ENCODE measurements around the gene FZD7. TPM values are rescaled to one million over a fixed set of nuclear protein-coding genes. Genes with fewer than 3 reads are reported as not detected.

FZD7 gene
- total and polyA plus RNA-seq, 7 experiments from 2014 or later = 0.17 to 0.99 (median 0.40) TPM; not detected in 1

DNA sequence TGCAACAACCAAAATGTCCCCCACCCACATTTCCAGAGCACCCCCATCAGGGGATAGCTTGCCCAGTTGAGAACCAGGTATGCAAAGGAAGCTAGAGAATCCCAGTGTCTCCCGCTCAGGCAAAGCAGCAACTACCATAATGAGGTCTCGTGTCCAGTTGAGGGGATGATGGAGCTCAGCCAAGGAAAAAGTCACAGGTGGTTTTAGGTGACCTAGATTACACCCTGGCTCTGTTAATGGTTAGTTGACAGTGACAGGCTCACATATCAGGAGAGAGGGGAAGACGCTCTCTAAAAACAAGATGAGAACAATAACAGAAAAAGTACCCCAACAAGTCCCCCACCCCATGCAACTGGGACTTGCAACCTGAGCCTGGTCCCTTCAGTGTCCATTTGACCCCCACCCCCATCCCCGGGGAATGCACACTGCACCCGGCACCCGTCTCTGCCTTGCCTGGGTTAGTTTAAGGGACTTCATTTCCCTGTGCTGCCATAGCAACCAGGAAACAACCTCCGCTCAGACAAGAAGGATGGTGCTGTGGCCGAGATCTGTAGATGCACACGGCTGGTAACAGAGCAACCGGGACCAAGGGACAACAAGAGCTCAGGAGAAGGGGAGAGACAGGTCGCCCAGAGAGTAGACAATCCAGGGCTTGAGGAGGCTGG lies 39.2 kb downstream of the FZD7 start, which contains the start of gene KIAA2012:
TSS of gene KIAA2012 (plus strand) at position 519 of the 665 bp plus-strand sequence. CDS start 373 bp downstream, outside the sequence.
- H3K4me3 ChIP-seq (ENCODE audit: low read length) = no peak within 1 kb of the TSS
- H3K27me3 ChIP-seq (ENCODE audit: control insufficient read depth in 2 of 2, insufficient read depth in 2 of 2, low read length in 2 of 2) = no peaks in the 10 kb centered on the region
- no peaks in the 10 kb centered on the region for H3K4me1 ChIP-seq (ENCODE audit: control insufficient read depth in 2 of 2, insufficient read depth in 2 of 2, low read length in 2 of 2)
- H3K27ac ChIP-seq (ENCODE audit: low read depth, low read length) = no peak within 1 kb of the TSS
- DNase-seq (no peak), ATAC-seq (no peak)
- H3K27me3 Mint-ChIP-seq = peaks cover 0 to 10% (median 8%) of the 10 kb centered on the region in 5 donors
- ChIA-PET CTCF (no interaction called here), POLR2A (no interaction called here)
- H3K9me3 Mint-ChIP-seq = peaks cover 0 to 2% (median 0%) of the 10 kb centered on the region in 11 donors
- H3K4me1 Mint-ChIP-seq = no peaks in the 10 kb centered on the region
- no peaks in the 10 kb centered on the region for H3K36me3 Mint-ChIP-seq
- intact Hi-C loops (cut with micrococcal nuclease) = no loop called here
- no peaks in the 10 kb centered on the region for H3K9me3 ChIP-seq (ENCODE audit: control insufficient read depth in 2 of 3, low read length in 3 of 3)
- H3K36me3 ChIP-seq (ENCODE audit: control insufficient read depth in 2 of 3, insufficient read depth in 3 of 3, low read length in 3 of 3) = no peaks in the 10 kb centered on the region
- no peak within 1 kb of the TSS for H3K4me3 Mint-ChIP-seq
- H3K27ac Mint-ChIP-seq = no peak within 1 kb of the TSS

DNA sequence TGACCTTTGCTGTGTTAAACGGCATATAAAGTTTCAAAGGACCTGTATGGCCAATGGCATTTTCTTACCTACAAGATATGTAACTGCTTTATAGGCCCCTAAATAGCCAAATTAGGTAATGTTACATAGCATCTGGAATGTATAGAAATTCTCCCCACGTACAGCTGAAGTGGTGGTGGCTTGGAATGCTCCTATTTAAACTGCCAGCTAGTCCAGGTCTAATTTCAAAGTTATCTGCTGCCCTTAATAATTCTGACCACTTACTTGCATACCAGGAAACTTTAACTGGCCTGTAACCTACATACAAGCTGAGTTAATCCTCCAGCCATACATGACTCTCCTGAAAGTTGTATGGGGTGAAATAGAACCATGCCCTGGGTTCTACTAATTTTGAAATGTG lies 40.7 kb downstream of the FZD7 start:
- H3K4me1 Mint-ChIP-seq = no peaks in the 10 kb centered on the region
- no peaks in the 10 kb centered on the region for H3K36me3 Mint-ChIP-seq
- no peak overlapping the region for H3K27ac ChIP-seq (ENCODE audit: low read depth, low read length)
- ChIA-PET CTCF (no interaction called here), POLR2A (no interaction called here)
- no peaks in the 10 kb centered on the region for H3K4me1 ChIP-seq (ENCODE audit: control insufficient read depth in 2 of 2, insufficient read depth in 2 of 2, low read length in 2 of 2)
- H3K4me3 ChIP-seq (ENCODE audit: low read length) = no peak overlapping the region
- H3K9me3 ChIP-seq (ENCODE audit: control insufficient read depth in 2 of 3, low read length in 3 of 3) = no peaks in the 10 kb centered on the region
- intact Hi-C loops (cut with micrococcal nuclease) = no loop called here
- ATAC-seq (no peak), DNase-seq (no peak)
- H3K9me3 Mint-ChIP-seq = peaks cover 0 to 2% (median 0%) of the 10 kb centered on the region in 11 donors
- no peaks in the 10 kb centered on the region for H3K36me3 ChIP-seq (ENCODE audit: control insufficient read depth in 2 of 3, insufficient read depth in 3 of 3, low read length in 3 of 3)
- peaks cover 0 to 10% (median 8%) of the 10 kb centered on the region in 5 donors for H3K27me3 Mint-ChIP-seq
- H3K27ac Mint-ChIP-seq = no peak overlapping the region
- H3K4me3 Mint-ChIP-seq = no peak overlapping the region
- no peaks in the 10 kb centered on the region for H3K27me3 ChIP-seq (ENCODE audit: control insufficient read depth in 2 of 2, insufficient read depth in 2 of 2, low read length in 2 of 2)

DNA sequence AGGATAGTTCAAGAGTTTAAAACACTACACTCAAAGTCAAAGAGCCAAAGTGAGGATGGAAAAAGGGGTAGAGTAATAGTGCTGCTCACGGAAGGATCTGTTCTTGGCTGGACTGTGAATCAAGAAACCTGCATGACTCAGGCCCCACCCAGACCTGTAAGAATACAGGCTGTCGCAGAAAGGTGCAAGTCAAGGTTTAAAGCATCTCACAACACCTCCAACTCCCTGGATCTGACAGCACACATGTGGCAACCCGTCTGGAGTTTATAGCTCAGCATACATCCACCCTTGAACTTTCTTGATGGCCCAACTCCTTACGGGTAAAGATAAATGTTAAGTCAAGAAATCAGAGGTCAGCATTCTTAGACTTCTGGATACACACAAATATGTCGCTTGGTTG lies 45.7 kb downstream of the FZD7 start:
- Mint-ChIP-seq H3K27me3 (peaks cover 0 to 6% (median 4%) of the 10 kb centered on the region in 5 donors), H3K4me3 (no peak overlapping the region), H3K9me3 (peaks cover 0 to 16% (median 5%) of the 10 kb centered on the region in 11 donors), H3K36me3 (peaks cover 0 to 5% (median 0%) of the 10 kb centered on the region in 5 donors), H3K27ac (no peak overlapping the region), H3K4me1 (no peaks in the 10 kb centered on the region)
- Histone ChIP-seq H3K36me3 (ENCODE audit: control insufficient read depth in 2 of 3, insufficient read depth in 3 of 3, low read length in 3 of 3) (no peaks in the 10 kb centered on the region), H3K27ac (ENCODE audit: low read depth, low read length) (no peak overlapping the region), H3K4me1 (ENCODE audit: control insufficient read depth in 2 of 2, insufficient read depth in 2 of 2, low read length in 2 of 2) (no peaks in the 10 kb centered on the region), H3K4me3 (ENCODE audit: low read length) (no peak overlapping the region), H3K27me3 (ENCODE audit: control insufficient read depth in 2 of 2, insufficient read depth in 2 of 2, low read length in 2 of 2) (no peaks in the 10 kb centered on the region), H3K9me3 (ENCODE audit: control insufficient read depth in 2 of 3, low read length in 3 of 3) (no peaks in the 10 kb centered on the region)
- no peak for DNase-seq
- POLR2A ChIA-PET = no interaction called here
- CTCF ChIA-PET = no interaction called here
- intact Hi-C loops (cut with micrococcal nuclease) = no loop called here
- ATAC-seq = no peak

DNA sequence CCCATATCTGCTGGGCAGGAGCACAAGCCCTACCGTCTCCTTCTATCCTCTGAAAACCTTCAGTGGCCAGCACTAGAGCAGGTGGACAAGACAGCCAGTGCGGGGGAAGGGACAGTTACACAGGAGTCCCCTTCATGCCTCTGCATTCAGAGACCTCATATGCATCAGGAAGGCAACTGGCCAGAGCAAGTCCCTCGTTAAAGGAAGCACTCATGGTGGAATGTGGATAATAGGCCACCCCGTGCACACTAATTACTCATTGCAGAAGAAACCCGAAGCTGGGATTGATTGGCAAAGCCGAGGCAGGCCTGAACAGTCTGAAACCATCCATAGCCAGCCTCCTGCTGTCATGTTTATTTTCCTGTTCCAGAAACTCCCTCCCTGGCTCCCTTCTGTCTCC lies 50.6 kb downstream of the FZD7 start:
- CTCF ChIA-PET = no interaction called here
- Histone ChIP-seq H3K4me1 (ENCODE audit: control insufficient read depth in 2 of 2, insufficient read depth in 2 of 2, low read length in 2 of 2) (no peaks in the 10 kb centered on the region), H3K4me3 (ENCODE audit: low read length) (no peak overlapping the region), H3K27ac (ENCODE audit: low read depth, low read length) (no peak overlapping the region), H3K36me3 (ENCODE audit: control insufficient read depth in 2 of 3, insufficient read depth in 3 of 3, low read length in 3 of 3) (no peaks in the 10 kb centered on the region), H3K27me3 (ENCODE audit: control insufficient read depth in 2 of 2, insufficient read depth in 2 of 2, low read length in 2 of 2) (no peaks in the 10 kb centered on the region), H3K9me3 (ENCODE audit: control insufficient read depth in 2 of 3, low read length in 3 of 3) (no peaks in the 10 kb centered on the region)
- POLR2A ChIA-PET = no interaction called here
- Mint-ChIP-seq H3K4me3 (no peak overlapping the region), H3K27ac (no peak overlapping the region), H3K27me3 (peaks cover 0 to 13% (median 6%) of the 10 kb centered on the region in 5 donors), H3K36me3 (peaks cover 0 to 5% (median 0%) of the 10 kb centered on the region in 5 donors), H3K4me1 (no peaks in the 10 kb centered on the region), H3K9me3 (peaks cover 0 to 16% (median 4%) of the 10 kb centered on the region in 11 donors)
- intact Hi-C loops (cut with micrococcal nuclease) = no loop called here
- DNase-seq = no peak
- ATAC-seq = no peak

Other genes with a start within 250 kb of the FZD7 start
- gene CDK15, start 227.3 kb upstream of the FZD7 start, total RNA-seq = not detected
- not detected for gene CDK15, start 227.3 kb upstream of the FZD7 start, polyA plus RNA-seq
- gene KIAA2012, start 39.4 kb downstream of the FZD7 start, total RNA-seq = not detected
- not detected for gene KIAA2012, start 39.4 kb downstream of the FZD7 start, polyA plus RNA-seq
- 100 to 1,000 TPM in 1 of 5 experiments, 10 to 100 TPM in 4; 48.1 to 104 (median 56.8) TPM for gene SUMO1, start 204.7 kb downstream of the FZD7 start, total RNA-seq
- 100 to 1,000 TPM; 103 to 186 TPM for gene SUMO1, start 204.7 kb downstream of the FZD7 start, polyA plus RNA-seq
- gene NOP58, start 231.9 kb downstream of the FZD7 start, total RNA-seq = 100 to 1,000 TPM; 105 to 259 (median 110) TPM
- 100 to 1,000 TPM in 1 of 2 donors, 10 to 100 TPM in 1; 90.8 to 103 TPM for gene NOP58, start 231.9 kb downstream of the FZD7 start, polyA plus RNA-seq